ENCODE results near the gene ZNF292. TPM values are rescaled to one million over a fixed set of nuclear protein-coding genes. Genes with fewer than 3 reads are reported as not detected.

Gene ZNF292
- total RNA-seq, 1 experiment from 2014 or later: 32.2 TPM

- TF ChIP-seq CTCF (IDR thresholded peaks at IDR 0.05; ENCODE audit: insufficient read depth in 1 of 2, low read depth in 1 of 2, low read length in 1 of 2, severe bottlenecking in 1 of 2, unreplicated experiment in 1 of 2): no peak
- Mint-ChIP-seq H3K36me3 (ENCODE audit: insufficient read depth, unreplicated experiment) (peaks cover 10% of the 10 kb centered on the region), H3K4me3 (ENCODE audit: unreplicated experiment) (no peak overlapping the region), H3K27me3 (ENCODE audit: insufficient read depth, unreplicated experiment) (no peaks in the 10 kb centered on the region), H3K9me3 (ENCODE audit: unreplicated experiment) (no peaks in the 10 kb centered on the region), H3K4me1 (ENCODE audit: low read depth, unreplicated experiment) (no peaks in the 10 kb centered on the region), H3K27ac (ENCODE audit: unreplicated experiment) (no peak overlapping the region)
- H3K36me3 ChIP-seq (ENCODE audit: control insufficient read depth, insufficient read depth, low read length): no peaks in the 10 kb centered on the region
- ChIA-PET POLR2A (no interaction called here), CTCF (no interaction called here)
- H3K27me3 ChIP-seq (replicated peaks; ENCODE audit: control insufficient read depth, insufficient read depth, low read length): no peaks in the 10 kb centered on the region
- BruUV-seq (replicated peaks): no TSS peak
- no peaks in the 10 kb centered on the region for H3K4me1 ChIP-seq
- H3K9me3 ChIP-seq: no peaks in the 10 kb centered on the region
- DNase-seq: no peak
- intact Hi-C loops (cut with micrococcal nuclease; ENCODE audit: unreplicated experiment): no loop called here
- no peak overlapping the region for H3K4me3 ChIP-seq (ENCODE audit: low read depth, low read length)
These were observed 27.6 kb downstream of the ZNF292 start for GRCh38 chr6:87182940-87183339.

GRCh38 chr6:87183687-87184086 lies 28.3 kb downstream of the ZNF292 start:
- no TSS peak for BruUV-seq (replicated peaks)
- DNase-seq: no peak
- Histone ChIP-seq H3K4me1 (no peaks in the 10 kb centered on the region), H3K27me3 (replicated peaks; ENCODE audit: control insufficient read depth, insufficient read depth, low read length) (no peaks in the 10 kb centered on the region), H3K9me3 (no peaks in the 10 kb centered on the region), H3K36me3 (ENCODE audit: control insufficient read depth, insufficient read depth, low read length) (no peaks in the 10 kb centered on the region), H3K4me3 (ENCODE audit: low read depth, low read length) (no peak overlapping the region)
- H3K9me3 Mint-ChIP-seq (ENCODE audit: unreplicated experiment): no peaks in the 10 kb centered on the region
- no peak for TF ChIP-seq CTCF (IDR thresholded peaks at IDR 0.05; ENCODE audit: insufficient read depth in 1 of 2, low read depth in 1 of 2, low read length in 1 of 2, severe bottlenecking in 1 of 2, unreplicated experiment in 1 of 2)
- no peaks in the 10 kb centered on the region for H3K27me3 Mint-ChIP-seq (ENCODE audit: insufficient read depth, unreplicated experiment)
- peaks cover 10% of the 10 kb centered on the region for H3K36me3 Mint-ChIP-seq (ENCODE audit: insufficient read depth, unreplicated experiment)
- no peaks in the 10 kb centered on the region for H3K4me1 Mint-ChIP-seq (ENCODE audit: low read depth, unreplicated experiment)
- intact Hi-C loops (cut with micrococcal nuclease; ENCODE audit: unreplicated experiment): no loop called here
- ChIA-PET CTCF (interaction anchor here (0.6 kb wide), 1 partner anchor 219 kb away, joined by 4 read pairs; no protein-coding TSS in a partner anchor), POLR2A (interaction anchor here (0.6 kb wide), 1 partner anchor 68 kb away, joined by 7 read pairs; no protein-coding TSS in a partner anchor)
- H3K4me3 Mint-ChIP-seq (ENCODE audit: unreplicated experiment): no peak overlapping the region
- H3K27ac Mint-ChIP-seq (ENCODE audit: unreplicated experiment): no peak overlapping the region

DNA sequence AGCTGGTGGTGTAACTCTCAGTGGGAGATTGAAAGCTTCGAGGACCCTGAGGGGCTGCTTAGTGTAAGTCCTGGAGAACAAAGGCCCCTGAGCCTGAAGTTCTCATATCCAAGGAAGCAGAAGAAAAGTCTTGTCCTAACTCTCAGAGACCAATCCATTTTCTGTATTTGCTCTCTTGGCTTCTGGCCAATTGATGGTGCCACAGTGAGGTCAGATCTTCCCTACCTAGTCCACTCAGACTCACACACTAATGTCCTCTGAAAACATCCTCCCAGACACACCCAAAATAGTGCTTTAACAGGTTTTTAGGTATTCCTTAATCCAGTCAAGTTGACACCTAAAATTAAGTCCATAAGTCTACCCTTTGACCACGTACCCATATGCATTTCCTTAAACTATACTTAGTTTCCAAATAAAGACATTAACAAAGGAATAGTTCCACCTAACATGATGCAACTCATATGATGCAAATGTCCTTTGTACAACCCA lies 29.4 kb downstream of the ZNF292 start:
- no peaks in the 10 kb centered on the region for H3K4me1 Mint-ChIP-seq (ENCODE audit: low read depth, unreplicated experiment)
- no peaks in the 10 kb centered on the region for H3K36me3 ChIP-seq (ENCODE audit: control insufficient read depth, insufficient read depth, low read length)
- no peak overlapping the region for H3K27ac Mint-ChIP-seq (ENCODE audit: unreplicated experiment)
- ChIA-PET POLR2A (no interaction called here), CTCF (no interaction called here)
- no peak for TF ChIP-seq CTCF (IDR thresholded peaks at IDR 0.05; ENCODE audit: insufficient read depth in 1 of 2, low read depth in 1 of 2, low read length in 1 of 2, severe bottlenecking in 1 of 2, unreplicated experiment in 1 of 2)
- H3K36me3 Mint-ChIP-seq (ENCODE audit: insufficient read depth, unreplicated experiment): peaks cover 10% of the 10 kb centered on the region
- no peaks in the 10 kb centered on the region for H3K9me3 ChIP-seq
- H3K4me3 ChIP-seq (ENCODE audit: low read depth, low read length): no peak overlapping the region
- H3K4me1 ChIP-seq: no peaks in the 10 kb centered on the region
- no TSS peak for BruUV-seq (replicated peaks)
- no peaks in the 10 kb centered on the region for H3K27me3 ChIP-seq (replicated peaks; ENCODE audit: control insufficient read depth, insufficient read depth, low read length)
- no peak overlapping the region for H3K4me3 Mint-ChIP-seq (ENCODE audit: unreplicated experiment)
- intact Hi-C loops (cut with micrococcal nuclease; ENCODE audit: unreplicated experiment): no loop called here
- no peak for DNase-seq
- H3K9me3 Mint-ChIP-seq (ENCODE audit: unreplicated experiment): no peaks in the 10 kb centered on the region
- no peaks in the 10 kb centered on the region for H3K27me3 Mint-ChIP-seq (ENCODE audit: insufficient read depth, unreplicated experiment)
